ENCODE measurements around the gene TMEM8B.

TMEM8B gene

DNA sequence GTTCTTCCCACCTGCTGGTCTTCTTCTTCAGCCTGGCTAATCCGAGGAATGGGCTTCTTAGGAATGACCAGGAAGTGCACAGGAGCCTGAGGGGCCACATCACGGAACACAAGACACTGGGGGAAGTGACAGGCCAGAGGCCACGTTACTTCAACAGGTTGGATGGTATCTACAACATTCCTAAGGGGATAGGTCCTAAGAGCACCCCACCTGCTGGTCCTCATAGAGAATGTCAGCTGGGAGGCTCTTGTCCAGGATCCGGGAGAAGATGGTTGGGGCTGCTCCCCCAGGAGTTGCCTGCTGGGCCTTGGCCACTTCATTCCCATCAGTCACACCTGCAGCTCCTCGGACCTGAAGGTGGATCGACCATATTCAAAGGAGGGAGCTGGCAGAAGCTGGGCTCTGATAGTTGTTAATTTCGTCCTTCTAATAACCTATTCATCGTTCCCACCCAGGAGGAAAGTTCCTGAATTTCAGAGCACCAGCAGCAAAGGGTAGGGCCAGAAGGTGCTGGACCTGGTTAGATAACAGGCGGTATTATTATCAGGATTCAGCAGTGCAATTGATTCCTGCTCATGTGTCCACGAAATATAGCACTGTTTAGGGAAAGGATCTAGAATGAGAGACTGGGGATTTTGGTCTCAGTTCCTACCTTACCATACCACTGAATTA, 15.5 kb upstream of the TMEM8B start:
- DNase-seq: no peak

- DNase-seq: peak; percentile 29
Observed at GRCh38 chr9:35814106-35814840, 14.8 kb upstream of the TMEM8B start.

GRCh38 chr9:35814841-35815543, 14.0 kb upstream of the TMEM8B start, which contains the start of gene HINT2:
TSS of gene HINT2 (minus strand) at chr9:35815042. CDS start at chr9:35814979, 63 bp downstream.
- DNase-seq: peak; percentile 99

DNA sequence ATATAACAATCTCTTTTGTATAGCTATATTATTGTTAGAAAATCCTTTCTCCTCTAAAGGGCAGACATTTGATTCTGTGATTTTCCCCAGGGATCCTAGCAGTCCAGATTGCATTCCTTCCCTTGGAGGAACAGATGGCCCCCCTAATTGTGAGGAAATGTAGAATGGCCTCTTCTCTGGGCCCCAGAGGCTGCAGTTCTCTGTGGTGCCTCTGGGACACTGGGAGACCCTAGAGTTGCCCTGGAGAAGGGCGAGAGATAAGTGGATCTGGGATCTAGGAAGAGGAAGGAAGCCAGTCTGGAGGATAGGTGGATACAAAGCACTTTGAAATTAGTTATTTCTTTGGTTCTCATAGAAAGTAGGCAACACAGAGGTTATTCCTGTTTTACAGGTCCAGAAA, 12.3 kb upstream of the TMEM8B start:
- DNase-seq: no peak

DNA sequence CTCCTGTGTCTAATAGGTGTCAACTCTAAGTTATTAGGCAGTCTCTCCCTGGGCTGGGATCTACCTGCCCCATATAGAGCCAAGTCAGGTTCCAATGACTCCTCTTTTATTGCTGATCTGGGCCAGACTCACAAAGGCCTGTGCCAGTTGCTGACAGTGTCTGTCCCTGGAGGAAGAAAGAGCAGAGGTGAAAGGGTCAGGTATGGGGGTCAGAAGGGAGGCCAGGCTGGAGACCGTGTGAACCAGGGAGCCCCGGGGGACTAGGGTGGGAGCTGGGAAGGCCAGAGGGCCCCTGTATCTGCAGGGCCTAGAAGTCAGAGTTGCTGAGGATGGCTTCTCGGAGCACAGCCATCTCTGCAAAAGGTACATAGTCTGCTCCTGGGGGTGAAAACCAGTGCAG, 10.7 kb upstream of the TMEM8B start:
- no peak for DNase-seq

DNA sequence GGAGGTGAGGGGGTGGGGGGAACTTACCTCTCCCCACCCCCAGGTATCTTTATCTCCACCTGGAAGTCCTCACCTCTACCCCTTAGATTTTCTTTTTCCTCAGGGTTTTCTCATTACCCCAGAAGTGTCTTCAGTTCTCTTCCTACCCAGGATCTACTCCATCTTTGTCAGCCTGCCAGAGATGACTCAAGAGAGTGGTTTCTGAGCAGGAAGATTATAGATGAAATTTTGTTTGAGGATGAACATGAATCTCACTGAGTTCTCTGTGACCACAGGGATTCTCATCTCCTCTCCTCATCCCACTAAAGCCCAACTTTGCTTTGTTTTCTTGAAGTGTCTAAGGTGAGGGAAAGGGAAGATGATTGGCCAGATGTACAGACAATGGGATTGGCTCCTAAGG, 9.0 kb upstream of the TMEM8B start:
- no peak for DNase-seq

- DNase-seq: no peak
Observed at GRCh38 chr9:35822926-35823325, 6.1 kb upstream of the TMEM8B start.

- peak; percentile 44 for DNase-seq
Observed at GRCh38 chr9:35826071-35826701, 2.8 kb upstream of the TMEM8B start.

DNA sequence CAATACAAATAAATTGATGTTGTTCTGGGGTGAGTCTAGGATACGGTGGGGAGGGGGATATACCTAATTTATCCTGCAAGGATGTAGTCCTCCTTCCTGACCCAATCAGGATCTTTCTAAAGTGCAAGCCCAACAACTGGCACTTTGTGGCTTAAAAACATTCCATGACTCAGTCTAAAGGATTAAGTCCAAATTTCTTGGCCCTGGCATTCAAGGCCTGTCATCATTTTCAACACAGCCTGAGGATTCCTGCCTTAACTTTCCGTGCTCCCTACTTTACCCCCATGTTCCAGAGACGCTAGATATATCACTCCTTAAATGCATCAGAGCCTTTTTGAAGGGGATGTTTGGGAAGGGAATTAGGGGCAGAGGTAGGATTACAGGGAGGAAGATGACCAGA, 1.5 kb upstream of the TMEM8B start:
- no peak for DNase-seq

DNA sequence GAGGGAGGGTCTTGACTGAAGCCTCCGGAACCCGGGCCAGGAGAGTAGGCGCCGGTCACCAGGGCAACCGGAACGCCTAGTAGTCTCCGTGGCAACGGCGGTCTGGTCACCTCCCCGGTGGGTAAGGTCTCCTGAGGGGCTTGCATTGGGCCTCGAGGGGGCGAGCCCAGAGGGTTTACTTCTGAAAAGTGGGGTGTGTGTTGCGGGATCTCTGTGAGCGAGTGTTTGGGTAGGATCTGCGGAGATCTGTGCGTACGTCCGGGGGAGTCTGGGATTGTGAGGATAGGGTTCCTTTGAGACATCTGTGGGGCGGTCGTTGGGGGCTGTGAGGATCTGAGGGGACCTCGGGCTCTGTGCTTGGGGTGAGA, 328 bp upstream of the TMEM8B start, which contains the start of gene FAM221B:
FAM221B (minus strand) TSS at position 17 of the 368 bp plus-strand sequence. CDS start 2,571 bp downstream, outside the sequence.
- DNase-seq: no peak

DNA sequence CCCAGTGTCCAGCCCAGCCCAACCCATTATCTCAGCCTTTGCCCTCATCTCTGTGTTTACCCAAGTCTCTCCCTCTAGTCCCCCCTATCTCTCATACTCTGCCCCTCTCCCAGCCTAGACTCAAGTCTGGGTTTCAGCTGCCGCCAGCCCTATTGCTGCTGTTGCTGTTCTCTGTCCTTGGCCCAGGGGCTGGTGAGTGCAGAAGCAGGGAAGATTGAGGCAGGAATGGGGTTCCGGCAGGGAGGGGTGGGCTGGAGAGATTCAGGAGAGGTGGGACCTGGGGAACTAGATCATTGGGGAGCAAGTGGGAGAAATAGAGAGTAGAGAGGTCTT, 702 bp downstream of the TMEM8B start:
- no peak for DNase-seq

DNA sequence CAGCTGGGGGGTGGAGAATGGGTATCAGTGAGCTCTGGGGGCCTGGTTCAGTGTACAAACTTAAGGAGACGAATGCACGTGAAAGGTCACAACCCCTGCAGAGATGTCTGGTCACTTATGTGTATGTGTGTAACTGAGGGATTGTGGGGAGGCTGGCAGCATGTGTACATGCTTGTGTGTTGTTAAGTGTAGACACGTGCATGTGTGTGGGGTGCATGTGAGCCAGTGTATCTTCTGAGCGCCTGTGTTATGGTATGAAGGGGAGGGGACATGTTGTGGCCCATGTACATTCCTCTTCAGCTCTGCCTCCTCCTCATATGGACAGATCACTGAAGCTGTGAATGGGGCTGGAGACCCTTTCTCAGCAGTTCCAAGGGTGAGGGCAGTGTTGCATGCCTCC, 2.0 kb downstream of the TMEM8B start:
- DNase-seq: no peak

GRCh38 chr9:35832814-35833213, 3.8 kb downstream of the TMEM8B start:
- DNase-seq: no peak

GRCh38 chr9:35834260-35835215, 5.5 kb downstream of the TMEM8B start:
- DNase-seq: no peak

DNA sequence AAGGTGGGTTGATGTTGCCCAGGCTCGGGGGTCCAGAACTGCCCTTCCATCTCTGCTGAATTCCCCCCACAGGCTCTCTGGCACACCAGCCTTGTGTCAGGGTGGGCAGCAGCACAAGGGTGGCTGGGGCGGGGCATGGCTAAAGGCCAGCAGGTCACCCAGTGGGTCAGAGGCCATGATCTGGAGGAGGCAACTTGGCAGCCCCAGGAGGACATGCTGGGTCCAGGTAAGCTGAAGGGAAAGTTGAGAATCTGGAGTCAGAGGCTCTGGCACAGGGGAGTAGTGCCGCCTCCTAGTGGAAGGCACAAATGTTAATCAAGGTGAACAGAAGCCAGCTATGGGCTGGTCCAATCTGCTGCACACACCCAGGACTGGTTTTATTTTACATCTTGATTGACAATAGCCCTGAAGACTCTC, 6.2 kb downstream of the TMEM8B start:
- DNase-seq: no peak

- DNase-seq: no peak
Observed at GRCh38 chr9:35835766-35836165, 6.7 kb downstream of the TMEM8B start.

DNA sequence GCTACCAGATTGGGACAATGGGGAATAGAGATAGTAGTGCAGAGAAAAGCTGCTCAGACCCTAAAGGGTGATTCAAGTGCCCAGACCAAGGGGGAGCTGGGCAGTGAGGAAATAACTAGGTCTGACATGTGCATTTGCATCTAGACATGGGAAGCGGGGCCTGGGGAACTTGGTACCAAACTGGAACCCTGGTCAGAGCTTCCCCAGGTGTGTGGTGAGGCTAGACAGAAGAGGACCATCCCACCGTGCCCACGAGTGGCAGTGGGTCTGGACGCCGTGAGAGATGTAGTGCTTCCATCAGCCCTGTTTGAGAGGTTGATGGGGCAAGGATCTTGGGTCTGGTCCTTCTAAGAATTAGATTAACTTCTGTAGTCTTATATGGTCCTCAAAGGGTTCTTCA, 7.6 kb downstream of the TMEM8B start:
- no peak for DNase-seq

- no peak for DNase-seq
Observed at GRCh38 chr9:35839926-35840325, 10.9 kb downstream of the TMEM8B start.

DNA sequence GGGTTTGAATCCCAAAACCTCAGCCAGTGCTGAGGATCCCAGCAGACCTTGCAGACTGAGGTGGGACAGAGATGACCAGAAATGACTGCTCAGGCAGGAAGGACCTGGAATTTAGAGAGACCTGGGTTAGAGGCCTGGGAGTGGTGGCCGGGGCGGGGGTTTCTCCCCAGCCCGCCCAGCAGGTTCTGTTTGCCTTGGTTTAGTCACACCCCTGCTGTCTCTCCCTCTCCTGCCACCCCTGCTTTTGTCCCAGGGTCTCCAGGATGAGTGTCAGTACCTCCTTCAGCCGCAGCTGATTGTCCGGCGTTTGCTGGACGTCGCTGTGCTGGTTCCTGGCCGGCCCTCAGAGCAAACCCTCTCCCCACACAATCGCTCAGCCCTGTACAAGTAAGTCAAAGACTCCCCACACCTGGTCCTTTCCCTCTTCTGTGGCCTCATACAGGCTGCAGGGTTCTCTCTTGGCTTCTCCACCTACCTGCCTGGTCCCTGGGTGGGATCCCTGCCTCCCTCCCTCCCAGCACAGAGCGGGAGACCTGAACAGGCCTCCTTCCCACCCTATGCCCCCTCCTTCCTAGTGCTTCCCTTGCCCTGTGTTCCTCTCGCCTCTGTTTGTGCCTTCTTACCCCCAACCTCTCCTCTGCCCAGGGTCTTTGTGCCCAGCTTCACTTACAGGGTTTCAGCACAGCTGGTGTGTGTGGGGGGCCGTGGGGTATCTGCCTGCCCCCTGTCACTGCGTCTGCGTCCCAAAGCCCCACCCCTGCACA, 12.0 kb downstream of the TMEM8B start:
- DNase-seq: no peak

DNA sequence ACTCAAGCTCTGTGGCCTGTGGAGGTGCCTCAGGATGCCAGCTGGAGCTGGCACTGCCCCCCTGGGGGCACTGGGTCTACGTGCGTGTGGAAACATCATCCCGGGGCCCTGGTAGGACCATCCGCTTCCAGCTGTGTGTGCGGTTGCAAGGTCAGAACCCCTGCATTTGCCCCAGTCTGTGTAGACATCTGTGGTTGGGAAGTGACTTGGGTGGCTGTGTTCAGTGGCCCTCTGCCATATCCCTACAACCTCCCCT, 12.5 kb downstream of the TMEM8B start:
- no peak for DNase-seq

DNA sequence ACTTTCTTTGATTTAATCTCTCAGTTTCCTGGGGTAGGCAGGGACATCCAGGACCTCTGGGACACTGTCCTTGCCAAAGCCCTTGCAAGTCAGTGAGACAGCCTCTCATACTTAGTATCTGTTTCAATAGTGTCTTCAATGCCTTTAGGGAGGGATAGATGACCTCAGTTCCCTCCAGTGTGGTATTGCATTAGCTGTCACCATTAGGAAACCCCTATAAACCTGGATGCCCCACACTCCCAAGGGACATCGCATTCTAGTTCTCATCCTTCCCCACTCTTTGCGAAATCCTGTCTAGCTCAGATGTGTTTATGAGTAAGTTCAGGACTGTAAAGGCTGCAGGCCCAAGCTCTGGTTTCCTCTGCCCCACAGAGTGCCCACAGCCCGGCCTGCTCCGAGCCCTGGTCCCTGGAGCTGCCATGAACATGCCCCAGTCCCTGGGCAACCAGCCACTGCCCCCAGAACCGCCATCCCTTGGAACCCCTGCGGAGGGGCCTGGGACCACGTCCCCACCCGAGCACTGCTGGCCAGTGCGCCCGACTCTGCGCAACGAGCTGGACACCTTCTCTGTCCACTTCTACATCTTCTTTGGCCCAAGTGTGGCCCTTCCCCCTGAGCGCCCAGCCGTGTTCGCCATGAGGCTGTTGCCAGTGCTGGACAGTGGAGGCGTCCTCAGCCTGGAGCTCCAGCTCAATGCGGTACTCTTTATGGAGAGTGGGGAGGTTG, 13.2 kb downstream of the TMEM8B start:
- no peak for DNase-seq
